SK-N-SH (cell line): ENCODE results near the gene LRRC8C. TPM values are rescaled to one million over a fixed set of nuclear protein-coding genes. Genes with fewer than 3 reads are reported as not detected.

Experiments used
- CTCF ChIA-PET: fragments of 300-600, 350-600 bp; formaldehyde crosslinking; extraction: SDS; loops from one replicate; lab custom pipeline; 2021; lab: Yijun Ruan, JAX
- POLR2A ChIA-PET: fragments of 350-600 bp; sonication (Branson Sonifier 250); formaldehyde crosslinking; extraction: SDS; loops from one replicate; lab custom pipeline; 2020; ENCODE audit warnings: antibody characterized with exemption, inconsistent platforms; lab: Yijun Ruan, JAX
- DNase-seq: peaks from one replicate; pipeline ENCODE4 v3.0.0; 2012
- H2AFZ ChIP-seq: fragments of 200-600 bp; sonication (generic); 2 replicates; pipeline ENCODE4 v1.8.1; 2016; ENCODE audit warnings: antibody characterized with exemption, mild to moderate bottlenecking, low read depth
- H3F3A ChIP-seq: fragments of 200-600 bp; sonication (generic); replicated peaks from 2 replicates; pipeline ENCODE3; 2016; ENCODE audit warnings: antibody characterized with exemption, mild to moderate bottlenecking; ENCODE audit not compliant: insufficient read depth
- H3K27ac ChIP-seq, 2 experiments: fragments of 200-500 bp in 1 of 2; fragments of 200-600 bp in 1 of 2; sonication (Bioruptor generic) in 1 of 2; sonication (generic), shearing (Covaris generic) in 1 of 2; 2 replicates each; pipeline versions ENCODE4 v1.5.1 to v1.6.1; 2014 to 2016; ENCODE audit warnings: low read depth in 2 of 2, inconsistent platforms in 1 of 2, low read length in 1 of 2, mild to moderate bottlenecking in 1 of 2, mixed read lengths in 1 of 2
- H3K27me3 ChIP-seq: fragments of 200-600 bp; sonication (generic), shearing (Covaris generic); 2 replicates; pipeline ENCODE4 v1.6.1; 2016; ENCODE audit warnings: mixed run types; ENCODE audit not compliant: insufficient read depth
- H3K36me3 ChIP-seq, 2 experiments: fragments of 200-500 bp in 1 of 2; fragments of 200-600 bp in 1 of 2; sonication (Bioruptor generic) in 1 of 2; sonication (generic) in 1 of 2; replicated peaks in 1 of 2; 2 replicates each; pipeline versions ENCODE3 to v1.5.1; 2014 to 2016; ENCODE audit warnings: low read length in 1 of 2, mild to moderate bottlenecking in 1 of 2; ENCODE audit not compliant: insufficient read depth in 2 of 2, control insufficient read depth in 1 of 2
- H3K4me1 ChIP-seq, 2 experiments: fragments of 200-500 bp in 1 of 2; fragments of 200-600 bp in 1 of 2; sonication (Bioruptor generic) in 1 of 2; sonication (generic), shearing (Covaris generic) in 1 of 2; 2 replicates each; pipeline versions ENCODE4 v1.5.1 to v1.6.1; 2014 to 2016; ENCODE audit warnings: low read depth in 1 of 2, low read length in 1 of 2, mixed run types in 1 of 2; ENCODE audit not compliant: insufficient read depth in 2 of 2, control insufficient read depth in 1 of 2
- H3K4me2 ChIP-seq: fragments of 200-600 bp; sonication (generic), shearing (Covaris generic); 2 replicates; pipeline ENCODE4 v1.6.1; 2017; ENCODE audit warnings: mixed run types
- H3K4me3 ChIP-seq, 2 experiments: fragments of 200-500 bp in 1 of 2; fragments of 200-600 bp in 1 of 2; sonication (Bioruptor generic) in 1 of 2; sonication (generic), shearing (Covaris generic) in 1 of 2; 2 replicates each; pipeline versions ENCODE4 v1.5.1 to v1.8.1; 2014 to 2016; ENCODE audit warnings: low read depth in 2 of 2, inconsistent platforms in 1 of 2, low read length in 1 of 2, mild to moderate bottlenecking in 1 of 2, mixed read lengths in 1 of 2, moderate library complexity in 1 of 2
- H3K79me2 ChIP-seq: fragments of 200-600 bp; sonication (generic); 2 replicates; pipeline ENCODE4 v1.8.1; 2017; ENCODE audit warnings: mild to moderate bottlenecking; ENCODE audit not compliant: insufficient read depth
- H3K9ac ChIP-seq: fragments of 200-600 bp; sonication (generic); 2 replicates; pipeline ENCODE4 v1.6.1; 2017; ENCODE audit warnings: mixed run types
- H3K9me2 ChIP-seq: fragments of 200-600 bp; sonication (generic); 2 replicates; pipeline ENCODE4 v1.6.1; 2017; ENCODE audit warnings: mixed run types
- H3K9me3 ChIP-seq: fragments of 200-600 bp; sonication (generic); 2 replicates; pipeline ENCODE4 v1.6.1; 2017; ENCODE audit warnings: mixed run types, mild to moderate bottlenecking, moderate library complexity
- H4K20me1 ChIP-seq: fragments of 200-600 bp; sonication (generic); 2 replicates; pipeline ENCODE4 v1.6.1; 2017; ENCODE audit warnings: mild to moderate bottlenecking, mixed run types; ENCODE audit not compliant: insufficient read depth
- FOSL2 ChIP-seq: IDR thresholded peaks from 2 replicates; pipeline ENCODE4 v1.4.0; 2012; ENCODE audit warnings: low read depth, mild to moderate bottlenecking, moderate library complexity, borderline replicate concordance
- GABPA ChIP-seq: IDR thresholded peaks from 2 replicates; pipeline ENCODE4 v1.4.0; 2012; ENCODE audit warnings: low read depth, mild to moderate bottlenecking
- JUND ChIP-seq: IDR thresholded peaks from 2 replicates; pipeline ENCODE4 v1.4.0; 2012
- MAX ChIP-seq: IDR thresholded peaks from 2 replicates; pipeline ENCODE4 v1.4.0; 2012; ENCODE audit warnings: low read depth
- MXI1 ChIP-seq: IDR thresholded peaks from 2 replicates; pipeline ENCODE4 v1.6.1; 2012; ENCODE audit warnings: mild to moderate bottlenecking, low read depth, low read length, improper control_type of control experiment
- NFIC ChIP-seq: IDR thresholded peaks from 2 replicates; pipeline ENCODE4 v1.4.0; 2012; ENCODE audit warnings: borderline replicate concordance
- PBX3 ChIP-seq: IDR thresholded peaks from 2 replicates; pipeline ENCODE4; 2012
- RAD21 ChIP-seq: IDR thresholded peaks from 2 replicates; pipeline ENCODE4 v1.6.1; 2012; ENCODE audit warnings: mild to moderate bottlenecking, low read length
- USF2 ChIP-seq: fragments of 150-350 bp; IDR thresholded peaks from 2 replicates; pipeline ENCODE4 v1.6.1; 2017; ENCODE audit warnings: antibody characterized with exemption, low read length, low read depth, borderline replicate concordance
- WGBS: methylation state at CpG from one replicate; pipeline ENCODE4 v1.1.6; 2017; ENCODE audit warnings: low lambda C conversion rate; 5-methylcytosine and 5-hydroxymethylcytosine counted together
- polyA plus RNA-seq, 3 experiments: library from polyadenylated mRNA; depleted of rRNA; stranded (reverse); fragments of >200 nt; gene quantifications; 2 replicates each; pipeline ENCODE4 v1.2.3, GENCODE V29; 2012
- TF ChIP-seq, protein P1 (sequence below): IDR thresholded peaks from 2 replicates; pipeline ENCODE4 v1.4.0; 2012; ENCODE audit warnings: low read depth, borderline replicate concordance
- TF ChIP-seq, protein P2 (sequence below): fragments of 150-350 bp; IDR thresholded peaks from 2 replicates; pipeline ENCODE4 v1.6.1; 2016; ENCODE audit warnings: mild to moderate bottlenecking, low read depth, low read length

LRRC8C gene
- polyA plus RNA-seq, 1 of the 3 experiments (the other 2 are of a cell fraction): 4.2 TPM

GRCh38 chr1:89610457-89611011 lies 22.4 kb upstream of the LRRC8C start (continued):
- no peak for TF ChIP-seq MAX
- no peak for TF ChIP-seq USF2
- TF ChIP-seq JUND: no peak
- TF ChIP-seq MXI1: no peak
- TF ChIP-seq RAD21: no peak
- TF ChIP-seq, protein P1, sequence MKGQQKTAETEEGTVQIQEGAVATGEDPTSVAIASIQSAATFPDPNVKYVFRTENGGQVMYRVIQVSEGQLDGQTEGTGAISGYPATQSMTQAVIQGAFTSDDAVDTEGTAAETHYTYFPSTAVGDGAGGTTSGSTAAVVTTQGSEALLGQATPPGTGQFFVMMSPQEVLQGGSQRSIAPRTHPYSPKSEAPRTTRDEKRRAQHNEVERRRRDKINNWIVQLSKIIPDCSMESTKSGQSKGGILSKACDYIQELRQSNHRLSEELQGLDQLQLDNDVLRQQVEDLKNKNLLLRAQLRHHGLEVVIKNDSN: no peak

DNA sequence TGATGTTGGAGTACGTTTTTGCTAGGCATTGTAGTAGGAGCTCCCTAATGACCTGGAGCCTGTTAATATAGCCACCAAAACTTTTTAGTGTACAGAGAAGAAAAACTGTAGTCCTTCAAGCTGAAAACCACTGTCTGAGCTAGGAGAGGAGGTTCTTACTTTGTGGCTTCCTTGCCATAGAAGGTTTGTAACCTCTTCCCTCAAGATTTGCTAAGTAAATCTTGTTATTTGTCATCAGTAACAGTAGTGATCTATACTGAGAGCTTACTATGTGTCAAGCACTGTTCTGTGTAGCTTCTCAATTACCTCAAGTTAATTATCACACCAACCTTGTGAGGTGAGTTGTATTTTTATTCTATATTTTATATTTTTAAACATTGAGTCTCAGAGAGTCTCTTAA lies 21.2 kb upstream of the LRRC8C start:
- Histone ChIP-seq H3K9ac (no peak overlapping the region), H3K9me3 (no peaks in the 10 kb centered on the region), H3K79me2 (no peaks in the 10 kb centered on the region), H3K9me2 (no peaks in the 10 kb centered on the region), H3F3A (no peaks in the 10 kb centered on the region), H3K4me2 (no peak overlapping the region), H3K4me1 (peaks cover 0 to 15% of the 10 kb centered on the region in 2 experiments; a peak in 2 of 4 replicates), H2AFZ (no peak overlapping the region), H3K27me3 (no peaks in the 10 kb centered on the region), H3K36me3 (no peaks in the 10 kb centered on the region), H3K4me3 (no peak overlapping the region), H4K20me1 (no peaks in the 10 kb centered on the region), H3K27ac (no peak overlapping the region)
- no peak for DNase-seq
- POLR2A ChIA-PET: no interaction called here
- TF ChIP-seq PBX3 (no peak), GABPA (no peak), MXI1 (no peak), NFIC (no peak)
- CTCF ChIA-PET: interaction anchor here (0.6 to 1.8 kb wide), 6 partner anchors 8 to 659 kb away, joined by 3 to 7 read pairs (median 5); no protein-coding TSS in a partner anchor
- WGBS: 83% methylated on average over 1 of the region's 1 CpG

DNA sequence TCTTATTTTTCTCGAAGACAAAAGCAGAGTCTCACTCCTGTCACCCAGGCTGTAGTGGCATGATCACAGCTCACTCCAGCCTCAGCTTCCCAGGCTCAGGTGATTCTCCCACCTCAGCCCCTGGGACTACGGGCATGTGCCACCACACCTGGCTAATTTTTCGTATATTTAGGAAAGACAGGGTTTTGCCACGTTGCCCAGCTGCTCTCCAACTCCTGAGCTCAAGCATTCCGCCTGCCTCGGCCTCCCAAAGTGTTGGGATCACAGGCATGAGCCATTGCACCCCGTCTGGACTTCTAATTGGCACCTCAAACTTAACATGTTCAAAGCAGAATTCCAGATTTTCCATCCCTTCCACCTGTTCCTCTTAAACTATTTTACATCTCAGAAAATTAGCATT lies 19.0 kb upstream of the LRRC8C start:
- Histone ChIP-seq H3F3A (no peaks in the 10 kb centered on the region), H3K4me3 (no peak overlapping the region), H2AFZ (no peak overlapping the region), H3K9me3 (no peaks in the 10 kb centered on the region), H3K27ac (no peak overlapping the region), H3K4me1 (peaks cover 0 to 13% of the 10 kb centered on the region in 2 experiments; a peak in 1 of 4 replicates), H3K36me3 (peaks cover 0 to 4% of the 10 kb centered on the region in 2 experiments), H3K27me3 (no peaks in the 10 kb centered on the region), H3K9me2 (no peaks in the 10 kb centered on the region), H3K4me2 (no peak overlapping the region), H3K79me2 (no peaks in the 10 kb centered on the region), H3K9ac (no peak overlapping the region), H4K20me1 (no peaks in the 10 kb centered on the region)
- no peak for DNase-seq
- TF ChIP-seq, protein P2, sequence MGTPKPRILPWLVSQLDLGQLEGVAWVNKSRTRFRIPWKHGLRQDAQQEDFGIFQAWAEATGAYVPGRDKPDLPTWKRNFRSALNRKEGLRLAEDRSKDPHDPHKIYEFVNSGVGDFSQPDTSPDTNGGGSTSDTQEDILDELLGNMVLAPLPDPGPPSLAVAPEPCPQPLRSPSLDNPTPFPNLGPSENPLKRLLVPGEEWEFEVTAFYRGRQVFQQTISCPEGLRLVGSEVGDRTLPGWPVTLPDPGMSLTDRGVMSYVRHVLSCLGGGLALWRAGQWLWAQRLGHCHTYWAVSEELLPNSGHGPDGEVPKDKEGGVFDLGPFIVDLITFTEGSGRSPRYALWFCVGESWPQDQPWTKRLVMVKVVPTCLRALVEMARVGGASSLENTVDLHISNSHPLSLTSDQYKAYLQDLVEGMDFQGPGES: no peak
- TF ChIP-seq FOSL2 (no peak), NFIC (no peak), USF2 (no peak)
- 85% methylated on average over 7 of the region's 7 CpGs for WGBS
- ChIA-PET CTCF (interaction anchor here (0.7 to 4.9 kb wide), 5 partner anchors 9 to 374 kb away, joined by 3 to 43 read pairs (median 3); no protein-coding TSS in a partner anchor), POLR2A (no interaction called here)
